ENCODE measurements around the gene PRAME. TPM values are rescaled to one million over a fixed set of nuclear protein-coding genes. Genes with fewer than 3 reads are reported as not detected.

Gene PRAME
- total RNA-seq, 1 donor: 0.36 TPM

DNA sequence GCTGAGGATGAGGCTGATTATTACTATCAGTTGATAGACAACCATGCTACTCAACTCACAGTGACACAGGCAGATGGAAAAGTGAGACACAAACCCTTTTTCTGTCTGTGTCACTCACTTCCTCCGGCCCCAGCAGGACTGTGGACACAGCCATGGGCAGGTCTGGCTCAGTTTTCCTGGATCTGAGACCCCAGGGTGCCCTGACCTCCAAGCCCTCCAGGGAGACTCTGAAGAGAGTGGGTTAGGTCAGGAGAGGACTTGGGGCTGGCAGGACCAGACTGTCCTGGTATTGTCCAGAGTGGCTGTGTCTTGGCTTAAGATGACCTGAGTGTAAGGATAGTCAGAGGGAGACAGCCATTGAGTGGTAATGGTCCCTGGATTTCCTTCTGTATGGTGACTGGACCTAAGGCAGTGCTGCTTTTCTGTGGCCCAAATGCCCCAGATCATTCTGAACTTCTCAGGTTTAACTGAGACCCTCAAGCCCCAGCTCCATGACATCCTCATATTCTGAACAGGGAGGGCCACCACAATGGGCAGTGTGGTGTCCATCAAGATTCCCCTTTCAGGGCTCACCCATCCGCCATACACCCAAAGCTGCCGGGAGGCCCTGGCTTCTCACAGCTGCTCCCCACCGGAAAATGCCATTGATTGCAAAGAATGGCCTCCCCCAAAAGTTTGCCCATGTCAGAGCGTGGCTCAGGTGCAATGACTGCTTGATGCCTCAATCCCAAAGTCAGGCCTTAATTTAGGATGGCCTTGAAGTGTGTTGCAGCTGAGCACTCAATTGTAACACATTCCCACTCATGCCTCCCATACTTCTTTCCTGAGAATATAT, 36.2 kb upstream of the PRAME start:
- Histone ChIP-seq H3K4me3 (ENCODE audit: insufficient read depth, low read length) (no peak overlapping the region), H3K4me2 (ENCODE audit: insufficient read depth, low read length) (no peak overlapping the region), H3K27ac (ENCODE audit: low read depth, low read length) (no peak overlapping the region), H3K27me3 (ENCODE audit: insufficient read depth, low read length) (peaks cover 12% of the 10 kb centered on the region), H3K79me2 (ENCODE audit: insufficient read depth, low read length) (no peaks in the 10 kb centered on the region), H3K9me3 (ENCODE audit: low read depth, low read length) (no peaks in the 10 kb centered on the region), H3K36me3 (ENCODE audit: insufficient read depth, low read length) (no peaks in the 10 kb centered on the region), H2AFZ (ENCODE audit: low read length) (no peak overlapping the region), H4K20me1 (ENCODE audit: insufficient read depth, low read length) (no peaks in the 10 kb centered on the region), H3K4me1 (ENCODE audit: insufficient read depth, low read length) (no peaks in the 10 kb centered on the region)
- TF ChIP-seq, protein P1, sequence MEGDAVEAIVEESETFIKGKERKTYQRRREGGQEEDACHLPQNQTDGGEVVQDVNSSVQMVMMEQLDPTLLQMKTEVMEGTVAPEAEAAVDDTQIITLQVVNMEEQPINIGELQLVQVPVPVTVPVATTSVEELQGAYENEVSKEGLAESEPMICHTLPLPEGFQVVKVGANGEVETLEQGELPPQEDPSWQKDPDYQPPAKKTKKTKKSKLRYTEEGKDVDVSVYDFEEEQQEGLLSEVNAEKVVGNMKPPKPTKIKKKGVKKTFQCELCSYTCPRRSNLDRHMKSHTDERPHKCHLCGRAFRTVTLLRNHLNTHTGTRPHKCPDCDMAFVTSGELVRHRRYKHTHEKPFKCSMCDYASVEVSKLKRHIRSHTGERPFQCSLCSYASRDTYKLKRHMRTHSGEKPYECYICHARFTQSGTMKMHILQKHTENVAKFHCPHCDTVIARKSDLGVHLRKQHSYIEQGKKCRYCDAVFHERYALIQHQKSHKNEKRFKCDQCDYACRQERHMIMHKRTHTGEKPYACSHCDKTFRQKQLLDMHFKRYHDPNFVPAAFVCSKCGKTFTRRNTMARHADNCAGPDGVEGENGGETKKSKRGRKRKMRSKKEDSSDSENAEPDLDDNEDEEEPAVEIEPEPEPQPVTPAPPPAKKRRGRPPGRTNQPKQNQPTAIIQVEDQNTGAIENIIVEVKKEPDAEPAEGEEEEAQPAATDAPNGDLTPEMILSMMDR (IDR thresholded peaks at IDR 0.05; ENCODE audit: extremely low read depth, low read depth, low read length): no peak
- DNase-seq (ENCODE audit: insufficient read length, low spot score, missing footprints): no peak

DNA sequence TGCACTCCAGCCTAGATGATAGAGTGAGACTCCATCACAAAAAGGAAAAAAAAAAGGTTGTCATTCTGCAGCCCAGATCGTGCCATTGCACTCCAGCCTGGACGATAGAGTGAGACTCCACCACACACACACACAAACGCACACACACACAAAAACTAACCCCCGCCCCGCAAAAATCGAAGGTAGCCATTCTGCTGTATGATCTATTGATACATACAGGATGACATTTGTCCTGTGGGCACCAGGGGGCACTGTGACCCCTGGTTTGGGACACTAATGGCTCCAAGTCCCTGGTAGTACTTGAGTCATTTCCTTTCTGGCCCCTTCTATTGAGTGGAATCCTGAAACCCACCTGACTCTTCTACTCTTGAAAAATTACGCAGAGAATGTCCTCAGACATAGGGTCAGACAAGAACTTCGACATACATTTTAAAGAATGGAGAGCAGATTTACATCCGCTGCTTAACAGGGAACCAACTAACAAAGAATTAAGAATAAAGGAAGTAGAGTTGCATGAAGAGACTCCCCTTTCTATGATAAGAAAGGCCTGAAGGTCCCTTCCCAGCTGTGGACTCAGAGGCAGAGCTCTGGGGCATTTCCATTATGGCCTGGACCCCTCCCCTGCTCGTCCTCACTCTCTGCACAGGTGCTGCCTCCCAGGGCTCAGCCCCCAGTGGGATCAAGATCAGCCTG, 35.0 kb upstream of the PRAME start:
- no peaks in the 10 kb centered on the region for H4K20me1 ChIP-seq (ENCODE audit: insufficient read depth, low read length)
- H3K79me2 ChIP-seq (ENCODE audit: insufficient read depth, low read length): no peaks in the 10 kb centered on the region
- H3K4me1 ChIP-seq (ENCODE audit: insufficient read depth, low read length): no peaks in the 10 kb centered on the region
- H3K4me2 ChIP-seq (ENCODE audit: insufficient read depth, low read length): no peak overlapping the region
- no peak overlapping the region for H3K27ac ChIP-seq (ENCODE audit: low read depth, low read length)
- H3K36me3 ChIP-seq (ENCODE audit: insufficient read depth, low read length): no peaks in the 10 kb centered on the region
- peaks cover 12% of the 10 kb centered on the region for H3K27me3 ChIP-seq (ENCODE audit: insufficient read depth, low read length)
- DNase-seq (ENCODE audit: insufficient read length, low spot score, missing footprints): no peak
- no peak overlapping the region for H3K4me3 ChIP-seq (ENCODE audit: insufficient read depth, low read length)
- H2AFZ ChIP-seq (ENCODE audit: low read length): no peak overlapping the region
- no peaks in the 10 kb centered on the region for H3K9me3 ChIP-seq (ENCODE audit: low read depth, low read length)
- TF ChIP-seq, protein P1 (IDR thresholded peaks at IDR 0.05; ENCODE audit: extremely low read depth, low read depth, low read length): peak; percentile 73

DNA sequence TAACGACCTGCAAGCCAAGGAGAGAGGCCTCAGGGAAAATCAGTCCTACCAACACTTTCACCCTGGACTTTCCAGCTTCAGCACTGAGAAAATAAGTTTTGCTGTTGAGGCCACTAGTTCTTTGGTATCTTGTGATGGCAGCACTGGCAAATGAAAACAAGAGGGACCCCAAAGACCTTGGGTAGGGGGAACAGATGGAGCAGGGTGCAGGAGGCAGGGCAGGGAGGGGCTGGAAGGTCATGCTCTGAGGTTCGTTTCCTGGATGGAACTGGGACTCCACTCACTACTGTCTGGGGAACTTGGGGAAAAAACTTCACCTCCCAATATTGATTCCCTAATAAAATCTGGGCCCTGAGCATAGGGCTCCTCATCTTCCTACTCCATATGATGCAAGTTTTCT, 34.2 kb upstream of the PRAME start:
- DNase-seq (ENCODE audit: insufficient read length, low spot score, missing footprints): no peak
- TF ChIP-seq, protein P1 (IDR thresholded peaks at IDR 0.05; ENCODE audit: extremely low read depth, low read depth, low read length): no peak
- peaks cover 12% of the 10 kb centered on the region for H3K27me3 ChIP-seq (ENCODE audit: insufficient read depth, low read length)

More for the DNA sequence above, 34.2 kb upstream of the PRAME start:
- Histone ChIP-seq H2AFZ (ENCODE audit: low read length) (no peak overlapping the region), H3K36me3 (ENCODE audit: insufficient read depth, low read length) (no peaks in the 10 kb centered on the region), H3K79me2 (ENCODE audit: insufficient read depth, low read length) (no peaks in the 10 kb centered on the region), H3K4me3 (ENCODE audit: insufficient read depth, low read length) (no peak overlapping the region), H4K20me1 (ENCODE audit: insufficient read depth, low read length) (no peaks in the 10 kb centered on the region), H3K4me1 (ENCODE audit: insufficient read depth, low read length) (no peaks in the 10 kb centered on the region), H3K9me3 (ENCODE audit: low read depth, low read length) (no peaks in the 10 kb centered on the region), H3K27ac (ENCODE audit: low read depth, low read length) (no peak overlapping the region), H3K4me2 (ENCODE audit: insufficient read depth, low read length) (no peak overlapping the region)
